Right atrium auricular region (tissue), 2 donors: Measurements from ENCODE around the gene VTN. TPM values are rescaled to one million over a fixed set of nuclear protein-coding genes. Genes with fewer than 3 reads are reported as not detected.
A peak's percentile ranks its signal among the peaks of the same experiment; 100 is the strongest.

Experiments
- DNase-seq: peaks from one replicate; pipeline ENCODE4 v3.0.0-alpha.2; 2019; ENCODE audit warnings: low spot score
- H3K27ac ChIP-seq, 2 donors: fragments of 200-600 bp; sonication (generic); 1 replicate in 1 of 2; 2 replicates in 1 of 2; pipeline ENCODE4 v1.5.1; 2016 to 2019
- H3K27me3 ChIP-seq, 2 donors: fragments of 200-600 bp; sonication (generic); one replicate each; pipeline versions ENCODE4 v1.5.1 to v1.6.0; 2017 to 2019
- H3K36me3 ChIP-seq: fragments of 200-600 bp; sonication (generic); one replicate; pipeline ENCODE4 v1.5.1; 2016
- H3K4me1 ChIP-seq, 2 donors: fragments of 200-600 bp; sonication (generic); one replicate each; pipeline versions ENCODE4 v1.5.1 to v1.6.0; 2017 to 2019
- H3K4me3 ChIP-seq, 2 donors: fragments of 200-600 bp; sonication (generic); 1 replicate in 1 of 2; 2 replicates in 1 of 2; pipeline ENCODE4 v1.5.1; 2017 to 2019; ENCODE audit warnings: mild to moderate bottlenecking in 1 of 2, moderate library complexity in 1 of 2
- H3K9me3 ChIP-seq, 2 donors: fragments of 200-600 bp; sonication (generic); one replicate each; pipeline ENCODE4 v1.5.1; 2019
- total RNA-seq, 2 donors: library from RNA; depleted of rRNA; stranded (reverse); fragments of >200 nt; gene quantifications; one replicate each; pipeline ENCODE4 v1.1.0, GENCODE V29; 2016
- TF ChIP-seq, protein P1 (sequence below), 2 donors: fragments of 200-600 bp; sonication (generic); IDR thresholded peaks; one replicate each; pipeline ENCODE4 v1.5.1; 2019; ENCODE audit warnings: antibody characterized with exemption in 2 of 2

The VTN gene
- total RNA-seq, 2 donors from 2014 or later = 5.4 to 86.7 TPM

DNA sequence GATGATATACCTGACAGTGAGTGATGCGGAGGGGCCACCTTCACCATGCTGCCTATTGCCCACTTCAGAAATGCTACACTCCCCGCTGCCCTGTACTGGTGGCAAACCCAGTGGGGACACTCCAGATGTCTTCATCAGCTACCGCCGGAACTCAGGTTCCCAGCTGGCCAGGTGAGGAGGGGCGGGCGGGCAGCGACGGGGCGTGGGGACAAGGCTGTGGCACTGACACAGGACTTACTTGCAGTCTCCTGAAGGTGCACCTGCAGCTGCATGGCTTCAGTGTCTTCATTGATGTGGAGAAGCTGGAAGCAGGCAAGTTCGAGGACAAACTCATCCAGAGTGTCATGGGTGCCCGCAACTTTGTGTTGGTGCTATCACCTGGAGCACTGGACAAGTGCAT is 18.0 kb upstream of the VTN start:
- H3K4me3 ChIP-seq = no peak overlapping the region
- no peaks in the 10 kb centered on the region for H3K9me3 ChIP-seq
- no peak for DNase-seq
- no peak overlapping the region for H3K27ac ChIP-seq
- TF ChIP-seq, protein P1, sequence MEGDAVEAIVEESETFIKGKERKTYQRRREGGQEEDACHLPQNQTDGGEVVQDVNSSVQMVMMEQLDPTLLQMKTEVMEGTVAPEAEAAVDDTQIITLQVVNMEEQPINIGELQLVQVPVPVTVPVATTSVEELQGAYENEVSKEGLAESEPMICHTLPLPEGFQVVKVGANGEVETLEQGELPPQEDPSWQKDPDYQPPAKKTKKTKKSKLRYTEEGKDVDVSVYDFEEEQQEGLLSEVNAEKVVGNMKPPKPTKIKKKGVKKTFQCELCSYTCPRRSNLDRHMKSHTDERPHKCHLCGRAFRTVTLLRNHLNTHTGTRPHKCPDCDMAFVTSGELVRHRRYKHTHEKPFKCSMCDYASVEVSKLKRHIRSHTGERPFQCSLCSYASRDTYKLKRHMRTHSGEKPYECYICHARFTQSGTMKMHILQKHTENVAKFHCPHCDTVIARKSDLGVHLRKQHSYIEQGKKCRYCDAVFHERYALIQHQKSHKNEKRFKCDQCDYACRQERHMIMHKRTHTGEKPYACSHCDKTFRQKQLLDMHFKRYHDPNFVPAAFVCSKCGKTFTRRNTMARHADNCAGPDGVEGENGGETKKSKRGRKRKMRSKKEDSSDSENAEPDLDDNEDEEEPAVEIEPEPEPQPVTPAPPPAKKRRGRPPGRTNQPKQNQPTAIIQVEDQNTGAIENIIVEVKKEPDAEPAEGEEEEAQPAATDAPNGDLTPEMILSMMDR (IDR thresholded peaks at IDR 0.05) = no peak
- peaks cover 29% of the 10 kb centered on the region for H3K36me3 ChIP-seq
- peaks cover 0 to 7% of the 10 kb centered on the region in 2 donors for H3K4me1 ChIP-seq
- no peaks in the 10 kb centered on the region for H3K27me3 ChIP-seq

DNA sequence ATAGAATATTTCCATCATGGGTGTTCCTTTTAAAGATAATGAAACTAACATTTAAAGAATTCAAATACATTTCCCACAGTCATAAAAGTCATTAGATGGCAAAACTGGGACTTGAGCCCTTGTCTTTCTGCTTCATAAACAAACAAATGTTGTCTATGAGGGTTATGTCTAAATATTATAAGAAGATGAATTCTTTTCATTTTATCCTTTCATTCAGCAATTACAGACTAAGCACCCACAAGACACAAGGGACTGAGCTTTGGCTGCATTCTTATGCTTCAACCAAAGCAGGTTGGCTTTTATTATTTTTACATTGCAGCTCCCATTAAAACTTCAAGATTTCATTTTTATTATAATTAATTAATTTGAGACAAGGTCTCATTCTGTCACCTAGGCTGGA is 16.3 kb upstream of the VTN start:
- TF ChIP-seq, protein P1 (IDR thresholded peaks at IDR 0.05) = no peak
- Histone ChIP-seq H3K36me3 (peaks cover 29% of the 10 kb centered on the region), H3K4me1 (peaks cover 0 to 9% of the 10 kb centered on the region in 2 donors)

DNA sequence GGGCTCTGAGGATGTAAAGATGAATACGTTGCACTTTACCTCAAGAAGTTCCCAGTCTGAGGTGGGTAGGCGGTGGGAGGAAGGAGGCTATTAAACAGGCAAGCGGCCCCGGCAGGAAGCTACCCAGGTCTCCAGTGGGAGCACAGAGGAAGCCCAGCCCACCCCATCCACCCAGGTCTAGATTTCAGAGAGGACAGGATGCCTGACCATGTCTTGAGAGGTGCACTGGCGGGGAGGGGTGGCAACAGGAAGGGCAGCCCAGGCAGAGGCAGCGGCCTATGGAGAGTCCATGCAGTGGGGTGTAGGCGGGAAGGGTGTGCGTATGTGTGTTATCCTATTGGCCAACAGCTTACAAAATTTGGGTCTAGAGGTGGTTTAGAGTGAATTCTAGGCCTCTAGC is 15.3 kb upstream of the VTN start:
- no peak overlapping the region for H3K27ac ChIP-seq
- H3K27me3 ChIP-seq = no peaks in the 10 kb centered on the region
- H3K9me3 ChIP-seq = no peaks in the 10 kb centered on the region
- peak overlapping the region in 1 of 2 donors; percentile 55 for H3K4me3 ChIP-seq
- H3K4me1 ChIP-seq = peaks cover 0 to 14% of the 10 kb centered on the region in 2 donors
- no peak for DNase-seq
- H3K36me3 ChIP-seq = peaks cover 24% of the 10 kb centered on the region
- TF ChIP-seq, protein P1 (IDR thresholded peaks at IDR 0.05) = no peak

More for the DNA sequence above, 16.3 kb upstream of the VTN start:
- no peak overlapping the region for H3K4me3 ChIP-seq
- no peak overlapping the region for H3K27ac ChIP-seq
- no peak for DNase-seq
- no peaks in the 10 kb centered on the region for H3K27me3 ChIP-seq
- no peaks in the 10 kb centered on the region for H3K9me3 ChIP-seq

DNA sequence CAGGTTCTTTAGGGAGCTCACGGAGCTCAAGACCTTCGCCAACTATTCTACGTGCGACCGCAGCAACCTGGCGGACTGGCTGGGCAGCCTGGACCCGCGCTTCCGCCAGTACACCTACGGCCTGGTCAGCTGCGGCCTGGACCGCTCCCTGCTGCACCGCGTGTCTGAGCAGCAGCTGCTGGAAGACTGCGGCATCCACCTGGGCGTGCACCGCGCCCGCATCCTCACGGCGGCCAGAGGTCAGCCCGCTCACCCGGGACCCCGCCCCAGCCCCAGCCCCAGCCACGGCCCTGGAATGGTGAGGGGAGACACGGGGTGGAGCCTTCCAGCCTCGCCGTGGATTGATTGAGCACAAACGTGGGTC is 14.9 kb upstream of the VTN start:
- no peak overlapping the region for H3K27ac ChIP-seq
- TF ChIP-seq, protein P1 (IDR thresholded peaks at IDR 0.05) = no peak
- peaks cover 0 to 14% of the 10 kb centered on the region in 2 donors for H3K4me1 ChIP-seq
- peaks cover 20% of the 10 kb centered on the region for H3K36me3 ChIP-seq
- DNase-seq = no peak
- peak overlapping the region; percentile 36 to 55 for H3K4me3 ChIP-seq
- H3K27me3 ChIP-seq = no peaks in the 10 kb centered on the region
- H3K9me3 ChIP-seq = no peaks in the 10 kb centered on the region

DNA sequence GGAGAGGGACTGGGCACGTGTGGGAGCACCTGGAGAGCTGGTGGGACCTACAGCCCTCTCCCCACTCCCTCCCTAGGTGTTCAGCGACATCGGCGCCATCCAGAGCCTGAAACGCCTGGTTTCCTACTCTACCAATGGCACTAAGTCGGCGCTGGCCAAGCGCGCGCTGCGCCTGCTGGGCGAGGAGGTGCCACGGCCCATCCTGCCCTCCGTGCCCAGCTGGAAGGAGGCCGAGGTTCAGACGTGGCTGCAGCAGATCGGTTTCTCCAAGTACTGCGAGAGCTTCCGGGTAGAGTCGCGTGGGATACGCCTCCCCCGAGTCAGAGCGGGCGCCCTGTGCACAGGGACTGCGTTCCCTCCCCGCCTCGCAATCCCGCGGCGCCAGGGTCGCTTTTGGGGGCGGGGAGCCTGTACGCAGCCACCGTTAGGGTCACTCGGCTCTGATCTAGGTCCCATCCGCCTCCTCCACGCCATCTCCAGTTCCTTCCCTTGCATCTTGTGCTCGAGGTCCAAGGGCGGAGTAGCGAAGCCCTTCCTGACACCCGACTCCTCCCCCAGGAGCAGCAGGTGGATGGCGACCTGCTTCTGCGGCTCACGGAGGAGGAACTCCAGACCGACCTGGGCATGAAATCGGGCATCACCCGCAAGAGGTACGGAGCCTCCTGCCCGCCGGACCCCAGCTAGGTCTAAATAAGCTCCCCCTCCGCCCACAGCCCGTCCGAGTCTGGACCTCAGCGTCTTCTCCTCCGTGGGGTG is 14.4 kb upstream of the VTN start:
- no peak for DNase-seq
- Histone ChIP-seq H3K27ac (no peak overlapping the region), H3K4me3 (peak overlapping the region; percentile 36 to 55), H3K36me3 (peaks cover 14% of the 10 kb centered on the region), H3K27me3 (no peaks in the 10 kb centered on the region), H3K9me3 (no peaks in the 10 kb centered on the region), H3K4me1 (peaks cover 0 to 14% of the 10 kb centered on the region in 2 donors)
- TF ChIP-seq, protein P1 (IDR thresholded peaks at IDR 0.05) = no peak
